ENCODE results near the gene DTX2.
"Not testable (repeated sequence)": the region's sequence is repeated elsewhere in the genome, so short reads cannot be mapped to it uniquely, and the experiment has no call there.

DNA sequence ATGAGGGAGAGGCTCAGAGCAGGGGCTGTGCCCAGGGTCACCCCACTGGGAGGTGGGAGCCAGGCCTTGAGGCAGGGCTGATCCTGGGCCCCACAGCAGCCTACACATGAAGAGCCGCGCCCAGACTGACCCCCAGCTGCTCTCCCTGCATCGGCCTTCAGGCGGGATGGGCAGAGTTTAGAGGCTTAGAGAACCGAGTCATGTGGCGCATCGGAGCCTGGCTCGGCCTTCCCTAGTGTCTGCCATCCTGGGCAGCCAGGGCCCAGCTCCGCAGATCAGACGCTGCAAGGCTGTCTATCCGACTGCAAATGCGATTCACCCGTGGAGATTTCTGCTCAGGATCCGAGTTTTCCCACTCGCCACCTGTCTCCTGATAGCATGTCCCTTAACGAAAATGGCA is 41.3 kb downstream of the DTX2 start:
- TF ChIP-seq, protein P1, sequence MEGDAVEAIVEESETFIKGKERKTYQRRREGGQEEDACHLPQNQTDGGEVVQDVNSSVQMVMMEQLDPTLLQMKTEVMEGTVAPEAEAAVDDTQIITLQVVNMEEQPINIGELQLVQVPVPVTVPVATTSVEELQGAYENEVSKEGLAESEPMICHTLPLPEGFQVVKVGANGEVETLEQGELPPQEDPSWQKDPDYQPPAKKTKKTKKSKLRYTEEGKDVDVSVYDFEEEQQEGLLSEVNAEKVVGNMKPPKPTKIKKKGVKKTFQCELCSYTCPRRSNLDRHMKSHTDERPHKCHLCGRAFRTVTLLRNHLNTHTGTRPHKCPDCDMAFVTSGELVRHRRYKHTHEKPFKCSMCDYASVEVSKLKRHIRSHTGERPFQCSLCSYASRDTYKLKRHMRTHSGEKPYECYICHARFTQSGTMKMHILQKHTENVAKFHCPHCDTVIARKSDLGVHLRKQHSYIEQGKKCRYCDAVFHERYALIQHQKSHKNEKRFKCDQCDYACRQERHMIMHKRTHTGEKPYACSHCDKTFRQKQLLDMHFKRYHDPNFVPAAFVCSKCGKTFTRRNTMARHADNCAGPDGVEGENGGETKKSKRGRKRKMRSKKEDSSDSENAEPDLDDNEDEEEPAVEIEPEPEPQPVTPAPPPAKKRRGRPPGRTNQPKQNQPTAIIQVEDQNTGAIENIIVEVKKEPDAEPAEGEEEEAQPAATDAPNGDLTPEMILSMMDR (IDR thresholded peaks at IDR 0.05; ENCODE audit: low read length), result not testable (repeated sequence)
- TF ChIP-seq EZH2 (optimal IDR thresholded peaks at IDR 0.05; ENCODE audit: low read depth, low read length), result not testable (repeated sequence)

Data from MM.1S (cell line).